ENCODE results near the gene EBF3. TPM values are rescaled to one million over a fixed set of nuclear protein-coding genes. Genes with fewer than 3 reads are reported as not detected.

The EBF3 gene
- total RNA-seq, 1 donor from 2014 or later = 6.2 TPM

DNA sequence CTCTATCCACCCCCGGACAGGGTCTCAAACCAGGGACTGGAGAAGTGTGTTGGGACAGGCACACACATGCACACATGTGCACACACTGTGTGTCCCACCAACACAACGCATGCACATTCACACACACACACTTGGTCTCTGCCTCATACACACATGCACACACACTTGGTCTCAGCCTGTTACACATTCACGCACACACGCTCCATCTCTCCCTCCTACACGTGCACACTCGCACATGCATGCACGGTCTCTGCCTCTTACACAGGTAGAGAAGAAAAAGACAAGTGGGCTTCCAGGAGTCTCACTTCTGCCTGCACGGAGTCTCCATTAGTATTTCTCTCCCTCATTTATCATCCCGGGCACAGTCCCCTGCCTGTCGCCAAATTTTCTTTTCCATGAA, 171.2 kb downstream of the EBF3 start:
- no peaks in the 10 kb centered on the region for H3K27me3 ChIP-seq (ENCODE audit: low read depth)
- TF ChIP-seq, protein P1, sequence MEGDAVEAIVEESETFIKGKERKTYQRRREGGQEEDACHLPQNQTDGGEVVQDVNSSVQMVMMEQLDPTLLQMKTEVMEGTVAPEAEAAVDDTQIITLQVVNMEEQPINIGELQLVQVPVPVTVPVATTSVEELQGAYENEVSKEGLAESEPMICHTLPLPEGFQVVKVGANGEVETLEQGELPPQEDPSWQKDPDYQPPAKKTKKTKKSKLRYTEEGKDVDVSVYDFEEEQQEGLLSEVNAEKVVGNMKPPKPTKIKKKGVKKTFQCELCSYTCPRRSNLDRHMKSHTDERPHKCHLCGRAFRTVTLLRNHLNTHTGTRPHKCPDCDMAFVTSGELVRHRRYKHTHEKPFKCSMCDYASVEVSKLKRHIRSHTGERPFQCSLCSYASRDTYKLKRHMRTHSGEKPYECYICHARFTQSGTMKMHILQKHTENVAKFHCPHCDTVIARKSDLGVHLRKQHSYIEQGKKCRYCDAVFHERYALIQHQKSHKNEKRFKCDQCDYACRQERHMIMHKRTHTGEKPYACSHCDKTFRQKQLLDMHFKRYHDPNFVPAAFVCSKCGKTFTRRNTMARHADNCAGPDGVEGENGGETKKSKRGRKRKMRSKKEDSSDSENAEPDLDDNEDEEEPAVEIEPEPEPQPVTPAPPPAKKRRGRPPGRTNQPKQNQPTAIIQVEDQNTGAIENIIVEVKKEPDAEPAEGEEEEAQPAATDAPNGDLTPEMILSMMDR (IDR thresholded peaks at IDR 0.05; ENCODE audit: borderline replicate concordance) = no peak
- H3K36me3 ChIP-seq = no peaks in the 10 kb centered on the region
- intact Hi-C loops (cut with micrococcal nuclease) = no loop called here
- no peak for DNase-seq
- H3K4me1 ChIP-seq = no peaks in the 10 kb centered on the region
- no peak overlapping the region for H3K27ac ChIP-seq (replicated peaks)
- no peak overlapping the region for H3K4me3 ChIP-seq
- H3K9me3 ChIP-seq (replicated peaks) = peaks cover 43% of the 10 kb centered on the region

DNA sequence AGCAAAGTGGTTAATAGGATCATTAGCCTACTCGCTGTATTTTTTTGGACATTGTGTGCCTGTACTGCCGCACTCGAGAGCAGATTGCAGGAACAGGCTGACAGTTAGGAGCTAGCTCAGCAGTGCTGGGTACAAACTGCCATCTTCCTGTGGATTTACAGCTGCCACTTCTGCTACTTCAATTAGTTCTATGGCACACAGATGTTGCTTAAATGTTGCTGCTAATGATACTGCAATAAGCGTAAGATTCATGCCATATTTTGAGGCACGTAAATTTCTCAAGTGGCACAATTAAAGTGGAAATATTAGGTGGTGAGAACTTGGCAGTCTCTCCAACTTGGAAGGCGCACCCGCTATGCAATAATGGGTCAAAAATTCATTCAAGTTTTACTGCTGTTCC, 171.9 kb downstream of the EBF3 start:
- Histone ChIP-seq H3K4me3 (no peak overlapping the region), H3K27ac (replicated peaks) (no peak overlapping the region), H3K36me3 (no peaks in the 10 kb centered on the region), H3K27me3 (ENCODE audit: low read depth) (no peaks in the 10 kb centered on the region), H3K4me1 (no peaks in the 10 kb centered on the region), H3K9me3 (replicated peaks) (peaks cover 46% of the 10 kb centered on the region)
- TF ChIP-seq, protein P1 (IDR thresholded peaks at IDR 0.05; ENCODE audit: borderline replicate concordance) = no peak
- no peak for DNase-seq
- intact Hi-C loops (cut with micrococcal nuclease) = no loop called here

DNA sequence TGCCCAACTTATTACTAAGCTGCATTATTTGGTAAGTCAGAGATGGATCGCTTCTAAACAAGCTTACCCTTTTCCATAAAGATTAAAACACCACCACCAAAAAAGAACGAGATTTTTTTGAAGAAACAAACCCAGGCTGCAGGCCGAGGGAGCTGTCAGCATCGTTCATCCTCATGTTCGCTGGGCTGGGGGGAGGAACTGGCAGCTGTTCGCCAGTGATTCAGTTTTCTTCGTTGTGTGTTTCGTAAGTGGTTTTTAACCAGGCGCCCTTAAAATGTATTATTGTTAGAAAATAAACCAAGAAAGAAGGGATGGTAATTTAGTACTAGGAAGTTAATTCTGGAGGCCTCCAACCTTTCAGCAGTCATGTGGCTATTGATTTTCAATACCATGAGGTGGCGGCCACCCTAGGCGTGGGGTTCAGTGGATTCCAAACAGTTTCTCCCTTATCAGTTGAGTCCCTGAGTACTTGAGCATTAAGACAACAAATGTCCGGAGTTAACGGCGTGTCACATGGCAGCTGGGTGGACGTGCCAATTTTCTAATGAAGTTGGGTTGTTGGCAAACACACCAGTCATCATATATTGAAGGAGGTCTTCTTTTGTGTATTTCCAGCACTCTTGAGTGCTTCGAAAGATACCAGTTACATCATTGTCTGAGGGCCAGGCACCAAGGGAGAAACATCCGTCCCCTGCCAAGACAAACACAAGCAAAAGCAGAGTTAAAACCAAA, 173.2 kb downstream of the EBF3 start:
- intact Hi-C loops (cut with micrococcal nuclease) = no loop called here
- H3K27ac ChIP-seq (replicated peaks) = no peak overlapping the region
- DNase-seq = no peak
- TF ChIP-seq, protein P1 (IDR thresholded peaks at IDR 0.05; ENCODE audit: borderline replicate concordance) = no peak
- no peaks in the 10 kb centered on the region for H3K27me3 ChIP-seq (ENCODE audit: low read depth)
- H3K4me3 ChIP-seq = no peak overlapping the region
- peaks cover 46% of the 10 kb centered on the region for H3K9me3 ChIP-seq (replicated peaks)
- no peaks in the 10 kb centered on the region for H3K4me1 ChIP-seq
- H3K36me3 ChIP-seq = no peaks in the 10 kb centered on the region

DNA sequence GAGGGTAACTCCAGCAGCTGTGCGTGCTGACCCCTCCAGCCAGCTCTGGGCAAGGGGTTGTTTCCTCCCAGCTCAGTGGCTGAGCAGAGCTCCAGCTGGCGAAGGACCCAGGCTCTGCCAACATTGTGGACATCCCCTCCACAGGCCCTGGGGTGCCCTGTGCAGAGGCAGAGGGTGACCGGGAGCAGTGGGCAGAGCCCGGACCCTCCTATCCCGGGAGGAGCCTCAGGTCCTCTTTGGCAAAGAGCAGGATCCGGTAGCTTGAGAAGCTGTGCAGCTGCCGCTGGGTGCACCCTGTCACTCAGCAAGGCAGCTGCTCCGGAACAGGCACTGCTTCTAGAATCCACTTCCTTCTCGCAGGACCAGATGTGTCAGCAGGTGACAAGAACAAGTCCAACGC, 175.9 kb downstream of the EBF3 start:
- DNase-seq = no peak
- TF ChIP-seq, protein P1 (IDR thresholded peaks at IDR 0.05; ENCODE audit: borderline replicate concordance) = no peak
- Histone ChIP-seq H3K9me3 (replicated peaks) (peaks cover 37% of the 10 kb centered on the region), H3K27me3 (ENCODE audit: low read depth) (no peaks in the 10 kb centered on the region), H3K4me3 (no peak overlapping the region), H3K4me1 (no peaks in the 10 kb centered on the region), H3K36me3 (no peaks in the 10 kb centered on the region), H3K27ac (replicated peaks) (no peak overlapping the region)
- intact Hi-C loops (cut with micrococcal nuclease) = no loop called here

DNA sequence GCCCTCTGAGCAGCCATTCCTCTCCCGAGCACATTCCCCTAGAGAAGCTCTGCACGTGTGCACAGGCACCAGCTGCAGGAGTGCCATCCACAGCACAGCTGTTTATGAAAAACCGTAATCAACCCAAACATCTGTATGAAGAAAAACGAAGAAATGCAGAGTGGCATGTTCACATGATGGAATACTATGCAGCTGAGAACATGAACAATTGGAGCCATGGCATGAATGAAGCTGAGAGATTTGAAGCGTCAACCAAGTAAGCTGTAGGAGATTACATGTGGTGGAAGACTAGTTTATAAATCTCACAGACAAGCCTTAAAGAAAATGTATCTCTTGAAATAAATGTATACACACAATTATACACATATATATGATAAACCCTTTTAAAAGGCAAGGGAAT, 176.5 kb downstream of the EBF3 start:
- intact Hi-C loops (cut with micrococcal nuclease) = no loop called here

More for the DNA sequence above, 176.5 kb downstream of the EBF3 start:
- no peak for DNase-seq
- Histone ChIP-seq H3K4me3 (no peak overlapping the region), H3K27ac (replicated peaks) (no peak overlapping the region), H3K36me3 (no peaks in the 10 kb centered on the region), H3K27me3 (ENCODE audit: low read depth) (no peaks in the 10 kb centered on the region), H3K9me3 (replicated peaks) (peaks cover 32% of the 10 kb centered on the region), H3K4me1 (no peaks in the 10 kb centered on the region)
- TF ChIP-seq, protein P1 (IDR thresholded peaks at IDR 0.05; ENCODE audit: borderline replicate concordance) = no peak

All from left ventricle myocardium inferior (tissue), 1 donor.